H1 (cell line): Measurements from ENCODE around the gene TCF7L2. TPM values are rescaled to one million over a fixed set of nuclear protein-coding genes. Genes with fewer than 3 reads are reported as not detected.

Experiments
- BACH1 ChIP-seq: IDR thresholded peaks from 2 replicates; pipeline ENCODE4 v1.6.1; 2012; ENCODE audit warnings: low read length, improper control_type of control experiment
- BCL11A ChIP-seq, 2 experiments: IDR thresholded peaks; one replicate each; pipeline ENCODE4 v1.6.1; 2011; ENCODE audit warnings: low read depth in 2 of 2, low read length in 2 of 2, mild to moderate bottlenecking in 2 of 2
- CBX8 ChIP-seq: fragments of 300-800, 300-1000 bp; sonication (generic); IDR thresholded peaks from 2 replicates; pipeline ENCODE4 v1.7.1; 2016; ENCODE audit warnings: low read depth, low read length, borderline replicate concordance
- CHD7 ChIP-seq: fragments of 300-600 bp; sonication (generic); IDR thresholded peaks from 2 replicates; pipeline ENCODE4 v1.7.1; 2012; ENCODE audit warnings: low read length, moderate library complexity, mild to moderate bottlenecking, inconsistent platforms; ENCODE audit not compliant: insufficient replicate concordance
- GTF2F1 ChIP-seq: IDR thresholded peaks from 2 replicates; pipeline ENCODE4 v1.6.1; 2012; ENCODE audit warnings: low read depth, low read length, improper control_type of control experiment, borderline replicate concordance
- TAF1 ChIP-seq: IDR thresholded peaks from 2 replicates; pipeline ENCODE4 v1.6.1; 2011; ENCODE audit warnings: mild to moderate bottlenecking, low read depth, low read length
- polyA plus RNA-seq, 7 experiments: library from polyadenylated mRNA; depleted of rRNA in 3 of 7; stranded (reverse) in 5 of 7; unstranded in 2 of 7; fragments of >200 nt in 5 of 7; fragments of 200-250 nt in 2 of 7; gene quantifications; 1 replicate in 5 of 7; 2 replicates in 1 of 7; 4 replicates in 1 of 7; pipeline versions ENCODE4 v1.2.1 to v1.2.3, GENCODE V29; 2011 to 2013; ENCODE audit warnings: missing spikeins in 2 of 7, mixed read lengths in 2 of 7
- total RNA-seq: library from RNA; stranded (reverse); fragmentation: NEBNext Ultra II Directional; extraction: Animal tissue kit (Norgen Biotek cat#: 25700); gene quantifications from 2 replicates; pipeline ENCODE4 v1.2.1, GENCODE V29; 2021

The TCF7L2 gene
- total and polyA plus RNA-seq, 2 of the 8 experiments (the other 6 are each of a cell fraction or from before 2014, with no cell fraction given): 33.9 to 67.3 TPM

DNA sequence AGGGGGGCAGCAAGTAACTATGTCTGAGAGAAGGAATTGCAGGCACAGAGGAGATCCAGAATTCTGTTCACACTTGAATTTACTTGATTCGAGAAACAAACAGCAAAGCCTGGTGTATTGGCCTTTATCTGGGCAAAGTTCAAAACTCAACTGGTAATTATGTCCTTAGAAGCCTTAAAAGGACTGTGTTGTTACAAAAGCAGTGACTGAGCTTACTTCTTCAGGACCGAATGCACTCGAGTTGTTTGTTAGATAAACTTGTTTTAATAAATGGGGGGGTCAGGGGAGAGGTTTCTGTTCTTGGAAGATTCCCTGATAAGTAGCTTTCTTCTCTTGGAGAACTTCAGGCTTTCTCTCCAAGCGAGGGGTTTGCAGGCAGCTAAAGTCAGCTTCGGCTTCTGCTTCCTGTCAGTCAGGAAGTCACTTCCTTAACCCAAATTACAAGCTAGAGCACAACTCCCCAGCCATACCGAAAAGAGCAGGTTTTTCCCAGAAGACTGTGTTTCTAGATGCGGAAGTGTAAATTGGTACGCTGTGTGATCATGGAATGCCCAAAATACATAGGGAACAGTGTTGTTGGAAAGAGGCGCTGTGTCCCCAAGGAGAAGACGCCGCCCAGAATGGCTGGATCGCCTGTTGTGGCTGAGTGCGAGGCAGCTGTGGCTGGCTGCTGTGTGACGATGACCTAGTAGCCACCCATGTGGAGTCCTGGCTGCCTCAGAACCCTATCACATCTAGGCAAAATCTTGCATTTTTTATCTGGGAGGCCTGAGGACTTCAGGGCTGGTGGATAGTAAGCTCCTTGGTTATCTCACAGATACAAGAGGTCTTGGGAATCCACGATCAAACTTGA, 110.4 kb downstream of the TCF7L2 start (continued):
- TF ChIP-seq CHD7 (no peak), CBX8 (no peak), BCL11A (IDR thresholded peaks at IDR 0.05; ENCODE audit: low read depth in 2 of 2, low read length in 2 of 2) (no peak), GTF2F1 (no peak), BACH1 (no peak), TAF1 (no peak)
